GM12801 (cell line): ENCODE measurements around the gene KCNA3.

ENCODE experiments used
- CTCF ChIP-seq: IDR thresholded peaks from one replicate; pipeline ENCODE4 v1.5.1; 2011; ENCODE audit warnings: control low read depth; ENCODE audit not compliant: insufficient read length; ENCODE audit errors: extremely low read depth

Gene KCNA3

GRCh38 chr1:110710314-110710713, 35.6 kb upstream of the KCNA3 start:
- no peak for TF ChIP-seq CTCF

- no peak for TF ChIP-seq CTCF
These were observed 34.3 kb upstream of the KCNA3 start for GRCh38 chr1:110708974-110709440.

GRCh38 chr1:110707232-110707631, 32.5 kb upstream of the KCNA3 start:
- TF ChIP-seq CTCF = no peak

GRCh38 chr1:110706621-110707020, 31.9 kb upstream of the KCNA3 start:
- TF ChIP-seq CTCF = no peak

- TF ChIP-seq CTCF = no peak
These were observed 27.5 kb upstream of the KCNA3 start for GRCh38 chr1:110702260-110702659.

- no peak for TF ChIP-seq CTCF
These were observed 26.0 kb upstream of the KCNA3 start for GRCh38 chr1:110700767-110701166.

GRCh38 chr1:110697606-110698005, 22.9 kb upstream of the KCNA3 start:
- TF ChIP-seq CTCF = no peak

GRCh38 chr1:110696818-110697217, 22.1 kb upstream of the KCNA3 start:
- TF ChIP-seq CTCF = no peak
